ENCODE data around the gene PAOX.
"Not testable (repeated sequence)": the region's sequence is repeated elsewhere in the genome, so short reads cannot be mapped to it uniquely, and the experiment has no call there.

Gene PAOX

GRCh38 chr10:133405844-133406527 lies 26.9 kb downstream of the PAOX start:
- Histone ChIP-seq H3K4me1 (ENCODE audit: control insufficient read depth, insufficient read depth, low read length) (peaks cover 9% of the 10 kb centered on the region), H3K27me3 (ENCODE audit: control insufficient read depth, insufficient read depth, low read length) (no peaks in the 10 kb centered on the region), H3K4me2 (ENCODE audit: low read length) (peak overlapping the region; percentile 22), H3K4me3 (ENCODE audit: low read length) (no peak overlapping the region), H3K36me3 (ENCODE audit: insufficient read depth, low read length) (peaks cover 58% of the 10 kb centered on the region), H3K9ac (ENCODE audit: low read depth, low read length) (no peak overlapping the region), H3K9me3 (replicated peaks; ENCODE audit: low read length) (no peaks in the 10 kb centered on the region)

DNA sequence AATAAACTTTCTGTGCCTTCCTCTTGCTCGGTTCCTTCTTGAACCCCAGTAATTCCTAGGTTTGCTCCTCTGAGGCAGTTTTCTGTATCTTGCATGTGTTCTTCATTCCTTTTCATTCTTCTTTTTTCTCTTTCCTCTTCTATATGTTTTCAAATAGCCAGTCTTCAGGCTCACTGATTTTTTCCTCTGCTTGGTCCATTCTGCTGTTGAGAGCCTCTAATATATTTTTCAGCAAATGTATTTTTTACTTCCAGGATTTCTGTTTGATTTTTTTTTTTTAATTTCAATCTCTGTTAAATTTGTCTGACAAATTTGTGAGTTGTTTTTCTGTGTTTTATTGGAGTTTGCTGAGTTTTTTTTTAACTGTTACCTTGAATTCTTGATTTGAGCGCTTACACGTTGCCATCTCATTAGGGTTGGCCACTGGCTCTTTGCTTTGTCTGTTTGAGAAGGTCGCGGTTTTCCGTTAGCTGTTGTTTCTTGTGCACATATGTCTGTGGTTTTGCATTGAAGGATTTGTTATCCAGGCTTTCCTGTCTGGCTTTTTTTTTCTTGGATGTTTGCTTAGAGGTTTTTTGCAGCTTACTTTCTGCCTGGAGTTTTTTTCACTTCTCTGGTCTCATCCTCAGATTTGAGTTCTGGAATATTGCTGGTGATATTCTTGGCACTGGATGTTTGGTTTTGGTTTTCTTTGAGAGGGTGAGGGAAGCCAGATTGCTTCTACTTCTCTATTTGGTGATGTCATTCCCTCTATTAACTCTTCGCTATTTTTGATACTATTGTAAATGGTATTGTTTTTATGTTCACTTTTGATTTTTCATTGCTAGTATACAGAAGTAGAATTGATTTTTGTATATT lies 32.7 kb downstream of the PAOX start:
- Histone ChIP-seq H3K4me1 (ENCODE audit: control insufficient read depth, insufficient read depth, low read length) (no peaks in the 10 kb centered on the region), H3K9me3 (replicated peaks; ENCODE audit: low read length) (peaks cover 7% of the 10 kb centered on the region), H3K9ac (ENCODE audit: low read depth, low read length) (no peak overlapping the region), H3K36me3 (ENCODE audit: insufficient read depth, low read length) (peaks cover 58% of the 10 kb centered on the region), H3K4me2 (ENCODE audit: low read length) (no peak overlapping the region), H3K27me3 (ENCODE audit: control insufficient read depth, insufficient read depth, low read length) (no peaks in the 10 kb centered on the region), H3K4me3 (ENCODE audit: low read length) (no peak overlapping the region)

DNA sequence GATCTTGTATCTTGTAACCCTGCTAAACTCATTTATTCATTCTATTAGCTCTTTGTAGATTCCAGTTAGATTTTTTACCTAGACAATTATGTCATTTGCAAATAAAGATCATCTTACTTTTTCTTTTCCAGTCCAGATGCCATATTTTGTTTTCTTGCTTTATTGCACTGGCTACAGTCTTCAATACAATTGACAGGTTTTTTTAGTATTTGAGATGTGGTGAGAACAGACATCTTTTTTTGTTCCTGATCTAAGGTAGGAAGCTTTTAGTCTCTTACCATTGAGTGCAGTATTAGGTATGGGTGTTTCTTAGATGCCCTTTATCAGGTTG lies 33.3 kb downstream of the PAOX start:
- peaks cover 7% of the 10 kb centered on the region for H3K9me3 ChIP-seq (replicated peaks; ENCODE audit: low read length)
- H3K4me3 ChIP-seq (ENCODE audit: low read length), result no peak overlapping the region
- no peaks in the 10 kb centered on the region for H3K27me3 ChIP-seq (ENCODE audit: control insufficient read depth, insufficient read depth, low read length)
- H3K4me1 ChIP-seq (ENCODE audit: control insufficient read depth, insufficient read depth, low read length), result no peaks in the 10 kb centered on the region
- peaks cover 54% of the 10 kb centered on the region for H3K36me3 ChIP-seq (ENCODE audit: insufficient read depth, low read length)
- H3K9ac ChIP-seq (ENCODE audit: low read depth, low read length), result no peak overlapping the region
- no peak overlapping the region for H3K4me2 ChIP-seq (ENCODE audit: low read length)

DNA sequence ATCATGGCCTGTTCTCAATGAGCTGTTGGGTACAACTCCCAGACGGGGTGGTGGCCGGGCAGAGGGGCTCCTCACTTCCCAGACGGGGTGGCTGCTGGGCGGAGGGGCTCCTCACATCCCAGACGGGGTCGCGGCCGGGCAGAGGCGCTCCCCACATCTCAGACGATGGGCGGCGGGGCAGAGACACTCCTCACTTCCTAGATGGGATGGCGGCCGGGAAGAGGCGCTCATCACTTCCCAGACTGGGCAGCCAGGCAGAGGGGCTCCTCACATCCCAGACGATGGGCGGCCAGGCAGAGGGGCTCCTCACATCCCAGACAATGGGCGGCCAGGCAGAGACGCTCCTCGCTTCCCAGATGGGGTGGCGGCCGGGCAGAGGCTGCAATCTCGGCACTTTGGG lies 35.3 kb downstream of the PAOX start:
- not testable (repeated sequence) for H3K4me3 ChIP-seq (ENCODE audit: low read length); H3K4me2 ChIP-seq (ENCODE audit: low read length); H3K27me3 ChIP-seq (ENCODE audit: control insufficient read depth, insufficient read depth, low read length); H3K9ac ChIP-seq (ENCODE audit: low read depth, low read length); H3K4me1 ChIP-seq (ENCODE audit: control insufficient read depth, insufficient read depth, low read length); H3K9me3 ChIP-seq (replicated peaks; ENCODE audit: low read length)
- H3K36me3 ChIP-seq (ENCODE audit: insufficient read depth, low read length), result peaks cover 55% of the 10 kb centered on the region

DNA sequence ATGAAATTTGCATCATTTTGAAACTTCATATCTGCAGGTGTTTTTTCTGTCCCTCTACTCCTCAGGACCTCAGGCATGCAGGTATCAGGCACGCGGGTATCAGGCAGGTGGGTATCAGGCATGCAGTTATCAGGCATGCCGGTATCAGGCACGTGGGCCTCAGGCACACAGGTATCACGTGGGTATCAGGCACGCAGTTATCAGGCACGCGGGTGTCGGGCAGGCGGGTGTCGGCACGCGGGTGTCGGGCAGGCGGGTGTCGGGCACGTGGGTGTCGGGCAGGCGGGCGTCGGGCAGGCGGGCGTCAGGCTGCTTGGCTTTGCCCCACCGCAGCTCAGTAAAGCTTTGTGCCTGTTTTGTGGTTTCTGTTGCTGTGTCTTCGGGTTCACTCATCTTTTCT lies 36.7 kb downstream of the PAOX start:
- Histone ChIP-seq H3K9ac (ENCODE audit: low read depth, low read length) (no peak overlapping the region), H3K9me3 (replicated peaks; ENCODE audit: low read length) (peaks cover 7% of the 10 kb centered on the region), H3K27me3 (ENCODE audit: control insufficient read depth, insufficient read depth, low read length) (no peaks in the 10 kb centered on the region), H3K4me3 (ENCODE audit: low read length) (no peak overlapping the region), H3K36me3 (ENCODE audit: insufficient read depth, low read length) (peaks cover 58% of the 10 kb centered on the region), H3K4me1 (ENCODE audit: control insufficient read depth, insufficient read depth, low read length) (no peaks in the 10 kb centered on the region), H3K4me2 (ENCODE audit: low read length) (no peak overlapping the region)

DNA sequence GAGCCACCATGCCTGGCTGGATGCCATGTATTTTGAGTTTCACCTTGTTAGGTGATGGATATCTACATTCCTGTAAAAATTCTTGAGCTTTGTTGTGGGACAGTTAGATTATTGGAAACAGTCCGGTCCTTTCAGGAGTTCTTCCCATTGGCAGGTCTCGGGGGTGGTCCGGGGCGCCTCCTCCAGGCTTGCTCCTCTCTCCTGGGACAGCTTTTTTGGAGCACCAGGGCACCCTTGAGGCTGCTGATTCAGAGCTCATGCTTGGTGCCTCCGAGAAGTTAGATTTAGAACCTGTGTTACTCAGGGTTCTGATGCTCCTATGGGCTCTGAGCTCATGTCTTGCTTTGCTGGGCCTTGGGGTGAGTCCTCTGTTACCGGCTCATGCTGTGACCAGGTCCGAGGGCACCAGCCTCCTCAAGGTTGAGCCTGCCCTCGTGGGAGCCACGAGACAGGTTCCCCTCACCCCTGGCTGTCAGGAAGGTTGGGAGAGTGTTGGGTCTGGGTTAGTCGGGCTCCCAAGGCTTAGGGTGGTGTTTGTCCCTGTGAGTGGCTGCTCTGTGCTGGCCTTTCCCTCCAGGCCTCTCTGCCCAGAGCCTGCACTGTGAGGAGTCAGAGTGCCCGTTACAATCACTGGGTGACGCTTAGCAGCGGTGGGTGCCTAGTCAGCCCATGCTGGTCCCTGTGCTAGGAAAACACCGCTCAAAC lies 39.4 kb downstream of the PAOX start:
- Histone ChIP-seq H3K27me3 (ENCODE audit: control insufficient read depth, insufficient read depth, low read length) (peaks cover 13% of the 10 kb centered on the region), H3K4me1 (ENCODE audit: control insufficient read depth, insufficient read depth, low read length) (peaks cover 8% of the 10 kb centered on the region), H3K9me3 (replicated peaks; ENCODE audit: low read length) (no peaks in the 10 kb centered on the region), H3K9ac (ENCODE audit: low read depth, low read length) (no peak overlapping the region), H3K4me3 (ENCODE audit: low read length) (no peak overlapping the region), H3K36me3 (ENCODE audit: insufficient read depth, low read length) (peaks cover 37% of the 10 kb centered on the region), H3K4me2 (ENCODE audit: low read length) (no peak overlapping the region)

GRCh38 chr10:133419211-133419950 lies 40.3 kb downstream of the PAOX start:
- Histone ChIP-seq H3K9ac (ENCODE audit: low read depth, low read length) (no peak overlapping the region), H3K9me3 (replicated peaks; ENCODE audit: low read length) (no peaks in the 10 kb centered on the region), H3K27me3 (ENCODE audit: control insufficient read depth, insufficient read depth, low read length) (peaks cover 13% of the 10 kb centered on the region), H3K4me1 (ENCODE audit: control insufficient read depth, insufficient read depth, low read length) (peaks cover 8% of the 10 kb centered on the region), H3K36me3 (ENCODE audit: insufficient read depth, low read length) (peaks cover 35% of the 10 kb centered on the region), H3K4me2 (ENCODE audit: low read length) (no peak overlapping the region), H3K4me3 (ENCODE audit: low read length) (no peak overlapping the region)

GRCh38 chr10:133420028-133420427 lies 41.0 kb downstream of the PAOX start:
- H3K9ac ChIP-seq (ENCODE audit: low read depth, low read length), result no peak overlapping the region
- peaks cover 13% of the 10 kb centered on the region for H3K27me3 ChIP-seq (ENCODE audit: control insufficient read depth, insufficient read depth, low read length)
- no peak overlapping the region for H3K4me2 ChIP-seq (ENCODE audit: low read length)
- peaks cover 8% of the 10 kb centered on the region for H3K4me1 ChIP-seq (ENCODE audit: control insufficient read depth, insufficient read depth, low read length)
- no peaks in the 10 kb centered on the region for H3K9me3 ChIP-seq (replicated peaks; ENCODE audit: low read length)
- no peak overlapping the region for H3K4me3 ChIP-seq (ENCODE audit: low read length)
- peaks cover 35% of the 10 kb centered on the region for H3K36me3 ChIP-seq (ENCODE audit: insufficient read depth, low read length)

DNA sequence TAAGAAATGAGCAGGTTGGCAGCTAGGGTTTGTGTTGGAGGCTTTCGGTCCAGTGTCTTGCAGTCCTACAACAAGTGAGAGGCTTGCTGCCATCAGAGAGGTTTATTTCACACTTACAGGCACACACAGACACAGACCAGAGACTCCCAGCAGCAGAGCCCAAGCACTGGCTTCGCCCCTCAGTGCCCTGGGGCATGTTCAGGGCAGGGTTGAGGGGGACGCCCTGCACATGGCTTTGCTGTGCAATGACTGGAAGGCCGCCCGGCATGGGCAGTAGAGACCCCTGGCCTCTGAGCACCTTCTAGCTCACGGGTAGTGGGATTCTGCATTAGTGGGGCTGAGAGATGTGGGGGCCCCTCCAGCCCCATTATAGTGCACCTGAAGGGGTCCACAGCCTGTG lies 41.5 kb downstream of the PAOX start:
- Histone ChIP-seq H3K4me1 (ENCODE audit: control insufficient read depth, insufficient read depth, low read length) (peaks cover 8% of the 10 kb centered on the region), H3K27me3 (ENCODE audit: control insufficient read depth, insufficient read depth, low read length) (peaks cover 13% of the 10 kb centered on the region), H3K4me3 (ENCODE audit: low read length) (no peak overlapping the region), H3K4me2 (ENCODE audit: low read length) (no peak overlapping the region), H3K36me3 (ENCODE audit: insufficient read depth, low read length) (peaks cover 31% of the 10 kb centered on the region), H3K9ac (ENCODE audit: low read depth, low read length) (no peak overlapping the region), H3K9me3 (replicated peaks; ENCODE audit: low read length) (no peaks in the 10 kb centered on the region)

GRCh38 chr10:133421336-133422222 lies 42.5 kb downstream of the PAOX start:
- Histone ChIP-seq H3K27me3 (ENCODE audit: control insufficient read depth, insufficient read depth, low read length) (peaks cover 13% of the 10 kb centered on the region), H3K4me1 (ENCODE audit: control insufficient read depth, insufficient read depth, low read length) (peaks cover 8% of the 10 kb centered on the region), H3K4me3 (ENCODE audit: low read length) (no peak overlapping the region), H3K4me2 (ENCODE audit: low read length) (no peak overlapping the region), H3K36me3 (ENCODE audit: insufficient read depth, low read length) (peaks cover 26% of the 10 kb centered on the region), H3K9ac (ENCODE audit: low read depth, low read length) (no peak overlapping the region), H3K9me3 (replicated peaks; ENCODE audit: low read length) (no peaks in the 10 kb centered on the region)

Measured in skeletal muscle satellite cell (primary cell).